Measurements from ENCODE around the gene CAP1. TPM values are rescaled to one million over a fixed set of nuclear protein-coding genes. Genes with fewer than 3 reads are reported as not detected.

The CAP1 gene
- total and polyA plus RNA-seq, 2 of the 13 experiments (the other 11 are each of a cell fraction or from before 2014, with no cell fraction given), result 174 to 195 TPM

DNA sequence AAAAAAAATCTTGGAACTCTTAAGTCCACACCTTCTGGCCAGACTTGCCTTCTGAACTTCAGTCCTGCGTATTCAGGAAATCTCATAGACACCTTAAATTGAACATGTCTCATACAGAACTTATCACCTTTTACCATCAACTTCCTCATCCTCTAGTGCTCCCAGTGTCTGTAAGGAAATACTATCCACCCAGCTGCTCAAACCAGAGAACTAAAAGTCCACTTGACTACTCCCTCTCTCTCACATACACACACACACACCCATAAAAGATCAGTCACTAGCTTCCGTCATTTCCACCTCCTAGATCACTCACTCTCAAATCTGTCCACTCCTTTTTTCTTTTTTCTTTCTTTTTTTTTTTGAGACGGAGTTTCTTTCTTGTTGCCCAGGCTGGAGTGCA is 10.9 kb upstream of the CAP1 start:
- ChIA-PET POLR2A (no interaction called here), CTCF (ENCODE audit: low intra/inter-chr PET ratio, low total read pairs) (no interaction called here)
- Histone ChIP-seq H3K4me2 (ENCODE audit: low read depth, low read length) (no peak overlapping the region), H4K20me1 (ENCODE audit: insufficient read depth, low read length) (no peaks in the 10 kb centered on the region), H3K36me3 (replicated peaks in 1 of 2; ENCODE audit: control insufficient read depth in 1 of 2, insufficient read depth in 2 of 2, low read length in 2 of 2) (no peaks in the 10 kb centered on the region), H3K9ac (ENCODE audit: insufficient read depth, low read depth, low read length) (no peak overlapping the region), H3K4me1 (ENCODE audit: insufficient read depth, low read length) (peaks cover 6% of the 10 kb centered on the region; the same call in 1 of the 2 replicates), H3K9me3 (ENCODE audit: low read length) (peaks cover 7% of the 10 kb centered on the region), H3K27me3 (ENCODE audit: control insufficient read depth in 1 of 2, insufficient read depth in 2 of 2, low read length in 2 of 2) (0 out of 5 replicates have a peak, but pooled peaks cover 0 to 3% of the 10 kb centered on the region in 2 experiments), H2AFZ (ENCODE audit: low read length) (no peak overlapping the region), H3K27ac (ENCODE audit: extremely low read length, insufficient read depth, low read length) (no peak overlapping the region), H3K4me3 (replicated peaks in 1 of 3; ENCODE audit: insufficient read depth in 1 of 3, low read depth in 2 of 3, low read length in 3 of 3) (no peak overlapping the region), H3K79me2 (ENCODE audit: insufficient read depth, low read length) (no peaks in the 10 kb centered on the region)
- TF ChIP-seq ZNF879 (CRISPR knock-in tag; IDR thresholded peaks at IDR 0.05), result no peak
- TF ChIP-seq ZNF772 (CRISPR knock-in tag; IDR thresholded peaks at IDR 0.05), result no peak
- TF ChIP-seq, protein P1, sequence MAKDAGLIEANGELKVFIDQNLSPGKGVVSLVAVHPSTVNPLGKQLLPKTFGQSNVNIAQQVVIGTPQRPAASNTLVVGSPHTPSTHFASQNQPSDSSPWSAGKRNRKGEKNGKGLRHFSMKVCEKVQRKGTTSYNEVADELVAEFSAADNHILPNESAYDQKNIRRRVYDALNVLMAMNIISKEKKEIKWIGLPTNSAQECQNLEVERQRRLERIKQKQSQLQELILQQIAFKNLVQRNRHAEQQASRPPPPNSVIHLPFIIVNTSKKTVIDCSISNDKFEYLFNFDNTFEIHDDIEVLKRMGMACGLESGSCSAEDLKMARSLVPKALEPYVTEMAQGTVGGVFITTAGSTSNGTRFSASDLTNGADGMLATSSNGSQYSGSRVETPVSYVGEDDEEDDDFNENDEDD (CRISPR knock-in tag; IDR thresholded peaks at IDR 0.05; ENCODE audit: borderline replicate concordance), result no peak
- TF ChIP-seq ZBTB7A (CRISPR knock-in tag; IDR thresholded peaks at IDR 0.05), result no peak
- TF ChIP-seq, protein P2, sequence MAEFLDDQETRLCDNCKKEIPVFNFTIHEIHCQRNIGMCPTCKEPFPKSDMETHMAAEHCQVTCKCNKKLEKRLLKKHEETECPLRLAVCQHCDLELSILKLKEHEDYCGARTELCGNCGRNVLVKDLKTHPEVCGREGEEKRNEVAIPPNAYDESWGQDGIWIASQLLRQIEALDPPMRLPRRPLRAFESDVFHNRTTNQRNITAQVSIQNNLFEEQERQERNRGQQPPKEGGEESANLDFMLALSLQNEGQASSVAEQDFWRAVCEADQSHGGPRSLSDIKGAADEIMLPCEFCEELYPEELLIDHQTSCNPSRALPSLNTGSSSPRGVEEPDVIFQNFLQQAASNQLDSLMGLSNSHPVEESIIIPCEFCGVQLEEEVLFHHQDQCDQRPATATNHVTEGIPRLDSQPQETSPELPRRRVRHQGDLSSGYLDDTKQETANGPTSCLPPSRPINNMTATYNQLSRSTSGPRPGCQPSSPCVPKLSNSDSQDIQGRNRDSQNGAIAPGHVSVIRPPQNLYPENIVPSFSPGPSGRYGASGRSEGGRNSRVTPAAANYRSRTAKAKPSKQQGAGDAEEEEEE (CRISPR knock-in tag; IDR thresholded peaks at IDR 0.05; ENCODE audit: borderline replicate concordance), result no peak
- no peak for TF ChIP-seq ZSCAN22 (CRISPR knock-in tag; IDR thresholded peaks at IDR 0.05)
- no peak for TF ChIP-seq ZNF777 (CRISPR knock-in tag; IDR thresholded peaks at IDR 0.05)
- TF ChIP-seq ZNF580 (CRISPR knock-in tag; IDR thresholded peaks at IDR 0.05; ENCODE audit: borderline replicate concordance, low read depth), result no peak
- TF ChIP-seq ZNF496 (CRISPR knock-in tag; IDR thresholded peaks at IDR 0.05; ENCODE audit: insufficient replicate concordance), result no peak
- TF ChIP-seq, protein P3, sequence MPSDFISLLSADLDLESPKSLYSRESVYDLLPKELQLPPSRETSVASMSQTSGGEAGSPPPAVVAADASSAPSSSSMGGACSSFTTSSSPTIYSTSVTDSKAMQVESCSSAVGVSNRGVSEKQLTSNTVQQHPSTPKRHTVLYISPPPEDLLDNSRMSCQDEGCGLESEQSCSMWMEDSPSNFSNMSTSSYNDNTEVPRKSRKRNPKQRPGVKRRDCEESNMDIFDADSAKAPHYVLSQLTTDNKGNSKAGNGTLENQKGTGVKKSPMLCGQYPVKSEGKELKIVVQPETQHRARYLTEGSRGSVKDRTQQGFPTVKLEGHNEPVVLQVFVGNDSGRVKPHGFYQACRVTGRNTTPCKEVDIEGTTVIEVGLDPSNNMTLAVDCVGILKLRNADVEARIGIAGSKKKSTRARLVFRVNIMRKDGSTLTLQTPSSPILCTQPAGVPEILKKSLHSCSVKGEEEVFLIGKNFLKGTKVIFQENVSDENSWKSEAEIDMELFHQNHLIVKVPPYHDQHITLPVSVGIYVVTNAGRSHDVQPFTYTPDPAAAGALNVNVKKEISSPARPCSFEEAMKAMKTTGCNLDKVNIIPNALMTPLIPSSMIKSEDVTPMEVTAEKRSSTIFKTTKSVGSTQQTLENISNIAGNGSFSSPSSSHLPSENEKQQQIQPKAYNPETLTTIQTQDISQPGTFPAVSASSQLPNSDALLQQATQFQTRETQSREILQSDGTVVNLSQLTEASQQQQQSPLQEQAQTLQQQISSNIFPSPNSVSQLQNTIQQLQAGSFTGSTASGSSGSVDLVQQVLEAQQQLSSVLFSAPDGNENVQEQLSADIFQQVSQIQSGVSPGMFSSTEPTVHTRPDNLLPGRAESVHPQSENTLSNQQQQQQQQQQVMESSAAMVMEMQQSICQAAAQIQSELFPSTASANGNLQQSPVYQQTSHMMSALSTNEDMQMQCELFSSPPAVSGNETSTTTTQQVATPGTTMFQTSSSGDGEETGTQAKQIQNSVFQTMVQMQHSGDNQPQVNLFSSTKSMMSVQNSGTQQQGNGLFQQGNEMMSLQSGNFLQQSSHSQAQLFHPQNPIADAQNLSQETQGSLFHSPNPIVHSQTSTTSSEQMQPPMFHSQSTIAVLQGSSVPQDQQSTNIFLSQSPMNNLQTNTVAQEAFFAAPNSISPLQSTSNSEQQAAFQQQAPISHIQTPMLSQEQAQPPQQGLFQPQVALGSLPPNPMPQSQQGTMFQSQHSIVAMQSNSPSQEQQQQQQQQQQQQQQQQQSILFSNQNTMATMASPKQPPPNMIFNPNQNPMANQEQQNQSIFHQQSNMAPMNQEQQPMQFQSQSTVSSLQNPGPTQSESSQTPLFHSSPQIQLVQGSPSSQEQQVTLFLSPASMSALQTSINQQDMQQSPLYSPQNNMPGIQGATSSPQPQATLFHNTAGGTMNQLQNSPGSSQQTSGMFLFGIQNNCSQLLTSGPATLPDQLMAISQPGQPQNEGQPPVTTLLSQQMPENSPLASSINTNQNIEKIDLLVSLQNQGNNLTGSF (CRISPR knock-in tag; IDR thresholded peaks at IDR 0.05), result no peak
- TF ChIP-seq EED (CRISPR knock-in tag; IDR thresholded peaks at IDR 0.05), result no peak
- TF ChIP-seq KDM6A (CRISPR knock-in tag; IDR thresholded peaks at IDR 0.05; ENCODE audit: low read depth), result no peak
- no peak for TF ChIP-seq NFATC3 (CRISPR knock-in tag; IDR thresholded peaks at IDR 0.05)
- TF ChIP-seq KDM3A (CRISPR knock-in tag; IDR thresholded peaks at IDR 0.05; ENCODE audit: low read depth), result no peak
- TF ChIP-seq POLR2G (IDR thresholded peaks at IDR 0.05; ENCODE audit: low read depth, low read length), result no peak
- 53% methylated on average over 3 of the region's 3 CpGs for WGBS (ENCODE audit: low lambda C conversion rate)
- DNase-seq (ENCODE audit: low spot score) (no peak), FAIRE-seq (no peak), ATAC-seq (no peak)
- intact Hi-C loops (cut with micrococcal nuclease; ENCODE audit: unreplicated experiment) (loop anchor here (10.0 kb wide), 2 partner anchors 115 to 215 kb away; no protein-coding TSS in a partner anchor), in situ Hi-C loops (cut with HindIII; ENCODE audit: extremely low pct_ligation_motif_present, low pct_unique_long_range_greater_than_20kb) (loop anchor here (10.0 kb wide), 1 partner anchor 105 kb away; no protein-coding TSS in a partner anchor)
- BruUV-seq (replicated peaks), result no TSS peak
